Heart right ventricle (tissue), 16 donors: ENCODE measurements around the gene CD300C. TPM values are rescaled to one million over a fixed set of nuclear protein-coding genes. Genes with fewer than 3 reads are reported as not detected.

ENCODE experiments used
- ATAC-seq, 8 donors: fragments of 200-7000 bp; cut with Tn5 transposase; one replicate each; pipeline ENCODE4 v1.9.1; 2020; ENCODE audit warnings: mild to moderate bottlenecking in 8 of 8, moderate library complexity in 8 of 8, moderate number of reproducible peaks in 1 of 8
- DNase-seq, 2 donors: peaks; one replicate each; pipeline ENCODE4 v3.0.0-alpha.2; 2020
- H3K27ac ChIP-seq, 10 donors: fragments of 200-600 bp; sonication (generic) in 2 of 10; one replicate each; pipeline versions ENCODE4 v1.5.0 to v1.8.0; 2020 to 2022; ENCODE audit warnings: mild to moderate bottlenecking in 3 of 10
- H3K27me3 ChIP-seq, 7 donors: fragments of 200-600 bp; one replicate each; pipeline ENCODE4 v1.8.0; 2021 to 2022; ENCODE audit warnings: mild to moderate bottlenecking in 2 of 7
- H3K36me3 ChIP-seq, 9 donors: fragments of 200-600 bp; sonication (generic) in 1 of 9; one replicate each; pipeline versions ENCODE4 v1.5.0 to v1.8.0; 2020 to 2022; ENCODE audit warnings: mild to moderate bottlenecking in 2 of 9
- H3K4me1 ChIP-seq, 9 donors: fragments of 200-600 bp; sonication (generic) in 1 of 9; one replicate each; pipeline versions ENCODE4 v1.5.0 to v1.8.0; 2020 to 2022; ENCODE audit warnings: mild to moderate bottlenecking in 4 of 9
- H3K4me3 ChIP-seq, 10 donors: fragments of 200-600 bp; sonication (generic) in 2 of 10; one replicate each; pipeline versions ENCODE4 v1.5.0 to v1.8.0; 2020 to 2022; ENCODE audit warnings: mild to moderate bottlenecking in 7 of 10, moderate library complexity in 2 of 10
- H3K9me3 ChIP-seq, 11 donors: fragments of 200-600 bp in 10 of 11; sonication (generic) in 2 of 11; one replicate each; pipeline versions ENCODE4 v1.5.0 to v1.8.0; 2013 to 2022; ENCODE audit warnings: mild to moderate bottlenecking in 2 of 11, control low read depth in 1 of 11, moderate library complexity in 1 of 11
- WGBS, 2 donors: extraction: QIAGEN DNeasy Blood & Tissue Kit; methylation state at CpG; one replicate each; pipeline ENCODE4 v1.1.7; 2013; ENCODE audit warnings: inconsistent platforms in 1 of 2; 5-methylcytosine and 5-hydroxymethylcytosine counted together
- intact Hi-C, 10 donors: fragments of 100-400 bp; cut with DNase I; formaldehyde crosslinking; loops; one replicate each; pipeline versions ENCODE4 v1.11.1 to v1.14.2; 2022
- polyA plus RNA-seq, 2 donors: library from polyadenylated mRNA; stranded (reverse); fragments of 200-250 nt; gene quantifications; one replicate each; pipeline ENCODE4 v1.2.3, GENCODE V29; 2013
- total RNA-seq, 10 donors: library from RNA; stranded (reverse); fragmentation: NEBNext Ultra II Directional in 3 of 10; extraction: Animal tissue kit (Norgen Biotek cat#: 25700) in 3 of 10; gene quantifications; one replicate each; pipeline versions ENCODE4 v1.2.1 to v1.2.4, GENCODE V29; 2021 to 2023
- TF ChIP-seq, protein P1 (sequence below), 9 donors: fragments of 200-600 bp; sonication (generic) in 2 of 9; IDR thresholded peaks; one replicate each; pipeline versions ENCODE4 v1.5.0 to v1.8.0; 2021 to 2022; ENCODE audit warnings: antibody characterized with exemption in 9 of 9, mild to moderate bottlenecking in 5 of 9, moderate library complexity in 1 of 9
- donor health status: Arrhythmogenic right ventricular cardiomyopathy.
- donor health status: ischemic (EF 13 %, LVEDD 7.1; RV severe dilation, severe dysfunction).
- donor health status: healthy with polysubstance abuse.
- donor health status: DM: no; HTN: yes; CAD: no.
- donor health status: DM: no; HTN: no; CAD: no.
- donor health status: ischemic (EF 25% LVEDD 6.9; RV normal size, moderate dysfunction).
- donor health status: ischemic (EF 25% LVEDD 5.7; RV mildly dilated, moderate dysfunction).
- donor health status: healthy.
- donor health status: DM: yes; HTN: yes; CAD: no.
- donor health status: Ischemic cardiomyopathy.
- donor health status: ischemic (EF 35%, LVEDD 5.7; RV mildly dilated, moderate dysfunction).
- donor health status: nonischemic (EF 11% LVEDD 7.7; RV severe dilation, severe dysfunction).
- donor health status: DM: yes; HTN: yes; CAD: no.
- donor health status: PGD.
- donor health status: ischemic (EF 29% LVEDD 5.4; RV normal size, mild dysfunction).
- donor health status: nonischemic (EF 23%, LVEDD 6.1; RV moderate dilation, normal function).

Gene CD300C
- total and polyA plus RNA-seq, 12 donors = 0.21 to 3.2 (median 0.55) TPM

DNA sequence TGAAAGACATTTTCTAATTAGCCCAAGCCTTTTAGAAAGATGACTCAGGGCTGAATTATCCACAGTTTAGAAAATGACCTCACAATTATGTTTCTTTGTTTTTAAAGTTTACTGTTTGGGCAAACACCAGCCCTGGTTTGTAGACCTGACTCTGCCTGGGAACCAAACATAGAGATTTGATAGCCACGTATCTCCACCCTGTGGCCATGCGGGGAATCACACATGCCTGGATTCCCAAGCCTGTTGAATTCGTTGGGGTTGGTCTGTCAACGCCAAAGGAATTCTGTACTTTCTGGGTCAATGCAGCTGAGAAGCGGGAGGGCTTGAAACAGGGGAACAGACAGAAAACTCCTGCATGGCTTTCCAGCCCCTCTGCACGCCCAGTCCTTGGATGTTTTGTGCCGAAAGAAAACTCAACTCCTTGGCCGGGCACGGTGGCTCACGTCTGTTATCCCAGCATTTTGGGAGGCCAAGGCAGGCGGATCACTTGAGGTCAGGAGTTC lies 52.5 kb downstream of the CD300C start:
- Histone ChIP-seq H3K9me3 (no peaks in the 10 kb centered on the region), H3K36me3 (no peaks in the 10 kb centered on the region), H3K4me3 (no peak overlapping the region), H3K27me3 (peaks cover 0 to 16% (median 0%) of the 10 kb centered on the region in 7 donors), H3K27ac (no peak overlapping the region), H3K4me1 (no peaks in the 10 kb centered on the region)
- 32 to 34% methylated on average over 11 of the region's 11 CpGs for WGBS, 2 donors
- intact Hi-C loops = loop anchor here in 7 of 10 donors (1.0 to 10.0 kb wide), 7 partner anchors 115 to 191 kb away; partner anchors contain the start of gene GPR142 (in 2 of the 7)
- TF ChIP-seq, protein P1, sequence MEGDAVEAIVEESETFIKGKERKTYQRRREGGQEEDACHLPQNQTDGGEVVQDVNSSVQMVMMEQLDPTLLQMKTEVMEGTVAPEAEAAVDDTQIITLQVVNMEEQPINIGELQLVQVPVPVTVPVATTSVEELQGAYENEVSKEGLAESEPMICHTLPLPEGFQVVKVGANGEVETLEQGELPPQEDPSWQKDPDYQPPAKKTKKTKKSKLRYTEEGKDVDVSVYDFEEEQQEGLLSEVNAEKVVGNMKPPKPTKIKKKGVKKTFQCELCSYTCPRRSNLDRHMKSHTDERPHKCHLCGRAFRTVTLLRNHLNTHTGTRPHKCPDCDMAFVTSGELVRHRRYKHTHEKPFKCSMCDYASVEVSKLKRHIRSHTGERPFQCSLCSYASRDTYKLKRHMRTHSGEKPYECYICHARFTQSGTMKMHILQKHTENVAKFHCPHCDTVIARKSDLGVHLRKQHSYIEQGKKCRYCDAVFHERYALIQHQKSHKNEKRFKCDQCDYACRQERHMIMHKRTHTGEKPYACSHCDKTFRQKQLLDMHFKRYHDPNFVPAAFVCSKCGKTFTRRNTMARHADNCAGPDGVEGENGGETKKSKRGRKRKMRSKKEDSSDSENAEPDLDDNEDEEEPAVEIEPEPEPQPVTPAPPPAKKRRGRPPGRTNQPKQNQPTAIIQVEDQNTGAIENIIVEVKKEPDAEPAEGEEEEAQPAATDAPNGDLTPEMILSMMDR (IDR thresholded peaks at IDR 0.05) = peak; percentile 68 to 90 (median 85)
- DNase-seq (peak; percentile 65 to 66), ATAC-seq (peak; percentile 64 to 85 (median 73))

DNA sequence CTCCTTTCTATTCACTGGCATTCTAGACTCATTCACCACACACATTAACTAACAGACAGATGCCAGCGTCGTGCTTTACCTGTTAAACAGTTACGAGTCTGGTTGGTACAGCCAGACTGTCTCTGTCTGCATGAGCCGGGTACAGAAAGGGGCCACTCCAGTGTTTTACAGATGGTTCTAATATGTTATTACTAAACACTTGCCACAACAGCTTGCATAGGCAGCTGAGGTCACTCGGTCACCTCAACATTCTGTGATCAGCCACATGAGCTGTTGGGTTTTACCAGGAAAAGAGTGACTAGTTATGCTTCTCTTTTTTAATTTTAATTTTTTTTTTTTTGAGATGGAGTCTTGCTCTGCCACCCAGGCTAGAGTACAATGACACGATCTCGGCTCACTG lies 54.3 kb downstream of the CD300C start:
- H3K36me3 ChIP-seq = no peaks in the 10 kb centered on the region
- H3K9me3 ChIP-seq = no peaks in the 10 kb centered on the region
- intact Hi-C loops = loop anchor here in 6 of 10 donors (2.0 to 10.0 kb wide), 6 partner anchors 113 to 189 kb away; partner anchors contain the start of gene GPR142 (in 2 of the 6)
- TF ChIP-seq, protein P1 (IDR thresholded peaks at IDR 0.05) = no peak
- H3K4me1 ChIP-seq = no peaks in the 10 kb centered on the region
- DNase-seq = no peak
- no peak overlapping the region for H3K27ac ChIP-seq
- H3K27me3 ChIP-seq = peaks cover 0 to 10% (median 0%) of the 10 kb centered on the region in 7 donors
- 84 to 86% methylated on average over 7 of the region's 7 CpGs for WGBS, 2 donors
- ATAC-seq = no peak
- H3K4me3 ChIP-seq = no peak overlapping the region

Other genes starting within 250 kb of the CD300C start
- gene KIF19, start 219.9 kb downstream of the CD300C start, total RNA-seq = 1 to 10 TPM in 2 of 10 donors, under 1 TPM in 8; 0.07 to 1.5 (median 0.26) TPM
- gene KIF19, start 219.9 kb downstream of the CD300C start, polyA plus RNA-seq = under 1 TPM; 0.29 to 0.41 TPM
- gene BTBD17, start 184.2 kb downstream of the CD300C start, total RNA-seq = not detected
- gene BTBD17, start 184.2 kb downstream of the CD300C start, polyA plus RNA-seq = not detected
- gene GPR142, start 178.6 kb downstream of the CD300C start, total RNA-seq = under 1 TPM in 1 of 10 donors, not detected in 9; 0.70 TPM
- not detected for gene GPR142, start 178.6 kb downstream of the CD300C start, polyA plus RNA-seq
- 10 to 100 TPM; 28.0 to 41.0 (median 32.5) TPM for gene GPRC5C, start 114.0 kb downstream of the CD300C start, total RNA-seq
- gene GPRC5C, start 114.0 kb downstream of the CD300C start, polyA plus RNA-seq = 10 to 100 TPM; 29.5 to 38.2 TPM
- 10 to 100 TPM in 1 of 10 donors, 1 to 10 TPM in 4, under 1 TPM in 5; 0.38 to 13.1 (median 1.4) TPM for gene CD300A, start 79.5 kb downstream of the CD300C start, total RNA-seq
- gene CD300A, start 79.5 kb downstream of the CD300C start, polyA plus RNA-seq = 1 to 10 TPM in 1 of 2 donors, under 1 TPM in 1; 0.95 to 1.9 TPM
- gene CD300LB, start 14.6 kb downstream of the CD300C start, total RNA-seq = 1 to 10 TPM in 1 of 10 donors, under 1 TPM in 5, not detected in 4; 0.14 to 1.7 (median 0.26) TPM
- under 1 TPM in 1 of 2 donors, not detected in 1; 0.25 TPM for gene CD300LB, start 14.6 kb downstream of the CD300C start, polyA plus RNA-seq
- under 1 TPM in 2 of 10 donors, not detected in 8; 0.49 to 0.97 TPM for gene CD300H, start 21.4 kb upstream of the CD300C start, total RNA-seq
- not detected for gene CD300H, start 21.4 kb upstream of the CD300C start, polyA plus RNA-seq
- not detected for gene CD300LD, start 46.2 kb upstream of the CD300C start, total RNA-seq
- gene CD300LD, start 46.2 kb upstream of the CD300C start, polyA plus RNA-seq = not detected
- gene CD300E, start 77.6 kb upstream of the CD300C start, total RNA-seq = 1 to 10 TPM in 1 of 10 donors, under 1 TPM in 9; 0.20 to 4.9 (median 0.35) TPM
- gene CD300E, start 77.6 kb upstream of the CD300C start, polyA plus RNA-seq = under 1 TPM; 0.07 to 0.91 TPM
- gene CD300LF, start 166.8 kb upstream of the CD300C start, total RNA-seq = 1 to 10 TPM in 1 of 10 donors, under 1 TPM in 6, not detected in 3; 0.13 to 4.5 (median 0.34) TPM
- gene CD300LF, start 166.8 kb upstream of the CD300C start, polyA plus RNA-seq = under 1 TPM; 0.15 to 0.36 TPM
- 1 to 10 TPM in 9 of 10 donors, under 1 TPM in 1; 0.95 to 2.8 (median 1.6) TPM for gene RAB37, start 191.1 kb upstream of the CD300C start, total RNA-seq
- 1 to 10 TPM in 1 of 2 donors, under 1 TPM in 1; 0.93 to 2.7 TPM for gene RAB37, start 191.1 kb upstream of the CD300C start, polyA plus RNA-seq
- 10 to 100 TPM in 6 of 10 donors, 1 to 10 TPM in 4; 6.7 to 33.4 (median 12.7) TPM for gene NHERF1, start 202.5 kb upstream of the CD300C start, total RNA-seq
- gene NHERF1, start 202.5 kb upstream of the CD300C start, polyA plus RNA-seq = 10 to 100 TPM in 1 of 2 donors, 1 to 10 TPM in 1; 6.9 to 24.5 TPM
- 10 to 100 TPM; 10.6 to 25.9 (median 17.0) TPM for gene NAT9, start 230.2 kb upstream of the CD300C start, total RNA-seq
- gene NAT9, start 230.2 kb upstream of the CD300C start, polyA plus RNA-seq = 10 to 100 TPM; 33.6 to 42.9 TPM